Neuron (in vitro differentiated cells): ENCODE measurements around the gene REEP1.
"Not testable (repeated sequence)": the region's sequence is repeated elsewhere in the genome, so short reads cannot be mapped to it uniquely, and the experiment has no call there.

Experiments used
- H2AFZ ChIP-seq: one replicate; pipeline ENCODE4 v1.6.1; 2013; ENCODE audit warnings: low read depth, mild to moderate bottlenecking, inconsistent platforms, low read length, moderate library complexity
- H3K27me3 ChIP-seq: one replicate; pipeline ENCODE4 v1.6.1; 2013; ENCODE audit warnings: low read length; ENCODE audit not compliant: insufficient read depth
- H3K36me3 ChIP-seq: one replicate; pipeline ENCODE4 v1.6.1; 2013; ENCODE audit warnings: low read length; ENCODE audit not compliant: insufficient read depth
- H3K4me1 ChIP-seq: one replicate; pipeline ENCODE4 v1.6.1; 2013; ENCODE audit warnings: low read length; ENCODE audit not compliant: insufficient read depth
- H3K4me3 ChIP-seq: 2 replicates; pipeline ENCODE4 v1.5.1; 2013; ENCODE audit warnings: mild to moderate bottlenecking, low read length, moderate library complexity
- H3K9me3 ChIP-seq: one replicate; pipeline ENCODE4 v1.6.1; 2013; ENCODE audit warnings: low read length

The REEP1 gene

DNA sequence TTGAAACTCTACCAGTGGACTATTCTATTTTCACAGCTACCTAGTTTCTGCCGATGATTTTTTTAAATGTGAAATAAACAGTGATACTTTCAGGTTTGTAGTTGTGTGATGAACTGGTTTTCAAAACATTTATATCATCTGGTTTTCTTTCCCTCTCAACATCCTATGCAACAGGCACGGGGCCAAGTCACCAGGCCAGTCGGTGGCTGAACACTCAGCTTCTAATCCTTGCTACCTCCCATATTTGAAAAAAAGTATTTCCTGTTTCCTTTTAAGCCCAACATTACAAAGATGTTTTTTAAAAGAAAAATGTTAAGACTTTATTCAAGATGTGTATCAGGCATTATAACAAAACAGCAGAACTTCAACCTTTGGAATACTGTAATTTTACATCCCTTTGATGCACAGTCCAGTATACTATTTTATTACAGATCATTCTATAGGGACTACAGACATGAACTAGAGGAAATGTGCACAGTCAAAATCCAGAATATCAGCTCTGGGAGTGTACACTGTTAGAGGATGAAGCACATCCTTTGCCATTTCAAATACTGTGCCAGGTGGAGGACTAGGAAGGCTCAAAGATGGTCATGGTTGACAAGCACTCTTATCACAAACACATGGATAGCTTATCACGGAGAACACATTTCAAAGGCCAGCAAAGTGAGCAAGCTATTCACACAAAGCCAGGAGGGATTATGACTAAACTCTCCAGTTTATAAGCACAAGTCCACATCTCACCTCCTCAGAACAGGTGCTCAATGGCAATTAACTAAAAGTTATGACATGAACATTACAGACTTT lies 123.5 kb downstream of the REEP1 start:
- no peaks in the 10 kb centered on the region for H3K9me3 ChIP-seq
- H3K36me3 ChIP-seq, result peaks cover 49% of the 10 kb centered on the region
- no peaks in the 10 kb centered on the region for H3K27me3 ChIP-seq
- no peak overlapping the region for H3K4me3 ChIP-seq
- H3K4me1 ChIP-seq, result no peaks in the 10 kb centered on the region
- no peak overlapping the region for H2AFZ ChIP-seq

DNA sequence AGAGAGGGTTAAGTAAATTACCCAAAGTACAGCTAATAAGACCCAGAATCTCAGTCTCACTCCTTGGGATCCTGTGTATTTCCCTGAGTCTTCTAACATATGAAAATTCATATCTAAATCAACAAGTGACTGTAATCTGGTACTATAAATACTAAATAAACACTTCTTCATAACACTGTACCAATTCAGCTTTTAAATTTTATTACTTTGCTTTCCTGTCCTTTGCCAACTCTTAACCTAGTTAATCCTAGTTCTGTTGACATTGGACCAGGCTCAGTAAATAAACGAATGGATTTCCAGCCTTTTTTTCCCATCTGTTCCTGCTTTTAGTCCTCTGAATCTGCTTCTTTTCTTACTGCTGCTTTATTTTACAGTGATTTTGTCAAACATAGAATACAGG lies 124.4 kb downstream of the REEP1 start:
- Histone ChIP-seq H3K27me3 (no peaks in the 10 kb centered on the region), H3K9me3 (no peaks in the 10 kb centered on the region), H3K4me1 (no peaks in the 10 kb centered on the region), H2AFZ (no peak overlapping the region), H3K4me3 (no peak overlapping the region), H3K36me3 (peaks cover 57% of the 10 kb centered on the region)

GRCh38 chr2:86211796-86212188 lies 125.6 kb downstream of the REEP1 start:
- Histone ChIP-seq H3K36me3 (peaks cover 68% of the 10 kb centered on the region), H3K4me1 (no peaks in the 10 kb centered on the region), H3K9me3 (no peaks in the 10 kb centered on the region)

GRCh38 chr2:86211033-86211795 lies 126.2 kb downstream of the REEP1 start:
- Histone ChIP-seq H3K4me1 (no peaks in the 10 kb centered on the region), H2AFZ (no peak overlapping the region), H3K27me3 (no peaks in the 10 kb centered on the region), H3K36me3 (peaks cover 74% of the 10 kb centered on the region), H3K9me3 (no peaks in the 10 kb centered on the region), H3K4me3 (no peak overlapping the region)

More at GRCh38 chr2:86211796-86212188, 125.6 kb downstream of the REEP1 start:
- H3K4me3 ChIP-seq, result no peak overlapping the region
- no peak overlapping the region for H2AFZ ChIP-seq
- no peaks in the 10 kb centered on the region for H3K27me3 ChIP-seq

DNA sequence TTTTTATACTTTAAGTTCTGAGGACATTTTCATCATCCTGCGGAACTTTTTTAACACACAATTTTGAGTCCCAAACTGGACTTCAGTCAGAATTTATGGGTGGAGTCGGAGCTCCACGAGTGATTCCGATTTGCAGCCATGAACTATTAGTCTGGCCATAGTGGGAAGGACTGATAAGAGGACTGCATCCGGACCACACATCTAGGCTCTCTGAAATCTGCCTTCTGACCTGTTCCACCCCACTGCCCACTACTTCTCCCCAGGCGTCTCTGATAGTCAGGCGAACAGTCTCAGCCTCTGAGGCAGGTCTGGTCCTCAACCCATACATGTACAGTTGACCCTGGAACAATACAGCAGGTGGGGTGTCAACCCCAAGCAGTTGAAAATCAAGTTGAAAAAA lies 133.0 kb downstream of the REEP1 start:
- Histone ChIP-seq H3K27me3 (no peaks in the 10 kb centered on the region), H3K4me1 (peaks cover 23% of the 10 kb centered on the region), H3K4me3 (no peak overlapping the region), H2AFZ (no peak overlapping the region), H3K36me3 (peaks cover 35% of the 10 kb centered on the region), H3K9me3 (no peaks in the 10 kb centered on the region)

DNA sequence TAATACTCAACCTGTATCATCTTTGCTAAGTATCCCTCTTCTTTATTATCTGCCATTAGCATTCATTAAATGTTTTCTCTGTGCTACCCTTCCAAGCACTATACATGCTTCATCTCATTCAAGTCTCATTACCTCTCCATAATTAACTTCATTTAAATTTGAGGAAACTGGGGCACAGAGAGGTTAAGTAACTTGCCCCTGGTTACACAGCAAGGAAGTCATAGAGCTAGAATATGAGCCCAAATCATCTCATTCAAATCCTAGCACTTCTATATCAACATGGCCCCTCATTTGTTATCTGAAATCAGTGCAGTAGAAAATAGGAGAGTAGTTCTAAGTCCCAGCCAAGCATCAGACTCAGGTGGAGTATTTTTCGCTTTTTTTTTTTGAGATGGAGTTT lies 133.8 kb downstream of the REEP1 start:
- Histone ChIP-seq H3K4me3 (no peak overlapping the region), H3K36me3 (peaks cover 29% of the 10 kb centered on the region), H3K9me3 (no peaks in the 10 kb centered on the region), H3K27me3 (no peaks in the 10 kb centered on the region), H3K4me1 (peaks cover 23% of the 10 kb centered on the region), H2AFZ (no peak overlapping the region)

DNA sequence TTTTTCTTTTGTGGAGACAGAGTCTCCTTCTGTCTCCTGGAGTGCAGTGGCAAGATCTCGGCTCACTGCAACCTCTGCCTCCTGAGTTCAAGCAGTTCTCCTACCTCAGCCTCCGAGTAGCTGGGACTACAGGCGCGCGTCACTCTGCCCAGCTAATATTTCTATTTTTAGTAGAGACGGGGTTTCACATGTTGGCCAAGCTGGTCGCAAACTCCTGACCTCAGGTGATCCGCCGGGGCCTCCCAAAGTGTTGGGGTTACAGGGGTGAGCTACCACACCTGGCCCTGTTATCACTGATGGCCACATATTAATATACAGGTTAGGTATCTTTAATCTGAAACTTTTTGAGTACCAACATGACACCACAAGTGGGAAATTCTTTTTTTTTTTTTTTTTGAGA lies 134.7 kb downstream of the REEP1 start:
- Histone ChIP-seq H3K9me3 (no peaks in the 10 kb centered on the region), H3K36me3 (peaks cover 21% of the 10 kb centered on the region), H2AFZ (no peak overlapping the region), H3K27me3 (no peaks in the 10 kb centered on the region), H3K4me3 (no peak overlapping the region), H3K4me1 (peaks cover 23% of the 10 kb centered on the region)

DNA sequence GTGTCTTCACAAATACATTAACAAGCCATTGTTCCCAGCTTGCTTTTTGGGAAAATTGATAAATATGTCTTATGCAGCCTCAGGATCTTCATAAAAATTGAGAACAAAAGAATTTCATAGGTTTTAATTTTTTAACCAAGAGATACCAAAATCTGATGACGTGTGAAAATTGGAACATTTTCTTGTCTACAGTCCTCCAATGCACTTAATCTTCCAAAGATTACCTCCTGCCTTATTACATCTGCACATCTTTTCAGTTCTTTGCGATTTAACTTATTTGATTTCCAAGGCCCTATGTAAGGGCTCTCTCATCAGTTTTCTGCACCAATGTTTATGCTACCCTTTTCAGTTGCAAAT lies 135.1 kb downstream of the REEP1 start:
- Histone ChIP-seq H2AFZ (no peak overlapping the region), H3K9me3 (no peaks in the 10 kb centered on the region), H3K4me3 (no peak overlapping the region), H3K27me3 (no peaks in the 10 kb centered on the region), H3K36me3 (peaks cover 18% of the 10 kb centered on the region), H3K4me1 (peaks cover 23% of the 10 kb centered on the region)

DNA sequence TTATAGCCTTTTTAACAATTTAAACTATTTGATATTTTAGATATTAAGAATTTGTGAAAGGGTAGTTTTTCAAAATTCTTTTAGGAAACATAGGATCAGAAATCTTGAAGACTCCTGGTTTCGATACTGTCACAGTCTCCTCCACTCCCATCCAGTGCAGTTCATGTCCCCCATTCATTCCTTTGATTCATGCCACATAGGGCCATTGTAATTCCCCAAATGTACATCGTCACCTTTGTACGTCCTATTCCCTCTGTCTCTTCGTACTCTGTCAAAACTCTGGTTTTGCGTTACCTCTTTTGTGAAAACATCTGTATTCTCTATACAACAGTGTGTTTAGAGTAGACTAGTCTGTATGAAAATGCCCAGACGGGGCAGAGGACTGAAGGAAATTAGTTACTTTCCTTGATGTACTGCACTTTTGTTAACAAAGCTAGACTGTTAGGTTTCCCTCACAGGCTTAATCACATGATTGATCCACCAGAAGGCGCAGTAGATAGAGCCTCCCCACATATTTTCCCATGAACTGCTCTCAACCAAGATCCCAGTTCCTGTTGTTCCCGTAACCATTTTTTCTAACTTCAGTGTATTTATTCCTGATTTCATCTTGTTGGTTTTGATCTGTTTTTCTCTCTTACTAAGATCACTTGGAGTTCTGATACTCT lies 135.6 kb downstream of the REEP1 start:
- no peak overlapping the region for H2AFZ ChIP-seq
- H3K27me3 ChIP-seq, result no peaks in the 10 kb centered on the region
- peaks cover 13% of the 10 kb centered on the region for H3K36me3 ChIP-seq
- H3K4me3 ChIP-seq, result no peak overlapping the region
- H3K4me1 ChIP-seq, result peaks cover 23% of the 10 kb centered on the region
- no peaks in the 10 kb centered on the region for H3K9me3 ChIP-seq

- not testable (repeated sequence) for H2AFZ ChIP-seq, H3K9me3 ChIP-seq, H3K27me3 ChIP-seq, H3K36me3 ChIP-seq
- H3K4me3 ChIP-seq, result peak overlapping the region; percentile 83
- H3K4me1 ChIP-seq, result peaks cover 26% of the 10 kb centered on the region
These were observed 136.9 kb downstream of the REEP1 start for GRCh38 chr2:86200564-86200963.

- H3K27me3 ChIP-seq, result no peaks in the 10 kb centered on the region
- H2AFZ ChIP-seq, result peak overlapping the region; percentile 63
- peak overlapping the region; percentile 83 for H3K4me3 ChIP-seq
- H3K9me3 ChIP-seq, result no peaks in the 10 kb centered on the region
- H3K36me3 ChIP-seq, result no peaks in the 10 kb centered on the region
- H3K4me1 ChIP-seq, result peaks cover 26% of the 10 kb centered on the region
These were observed 137.6 kb downstream of the REEP1 start for GRCh38 chr2:86199834-86200177.

GRCh38 chr2:86195808-86196387 lies 141.5 kb downstream of the REEP1 start:
- H2AFZ ChIP-seq, result no peak overlapping the region
- H3K4me1 ChIP-seq, result peaks cover 19% of the 10 kb centered on the region
- peak overlapping the region; percentile 72 for H3K4me3 ChIP-seq
- no peaks in the 10 kb centered on the region for H3K36me3 ChIP-seq
- H3K27me3 ChIP-seq, result no peaks in the 10 kb centered on the region
- no peaks in the 10 kb centered on the region for H3K9me3 ChIP-seq
